Left renal pelvis (tissue), 4 donors: ENCODE data around the gene ITPR1. TPM values are rescaled to one million over a fixed set of nuclear protein-coding genes. Genes with fewer than 3 reads are reported as not detected.

Source experiments
- DNase-seq, 4 donors: peaks; one replicate each; pipeline ENCODE4 v3.0.0-alpha.2; 2013; ENCODE audit warnings: low read depth in 4 of 4, low spot score in 3 of 4
- polyA plus RNA-seq, 4 donors: library from polyadenylated mRNA; unstranded; fragments of 120-200 nt; gene quantifications; one replicate each; pipeline ENCODE4 v1.2.1, GENCODE V29; 2013; ENCODE audit not compliant: insufficient read length in 4 of 4

The ITPR1 gene
- polyA plus RNA-seq, 4 donors = 39.5 to 60.0 (median 57.1) TPM

GRCh38 chr3:4707324-4707723 lies 214.2 kb downstream of the ITPR1 start:
- DNase-seq = no peak

GRCh38 chr3:4708230-4708629 lies 215.1 kb downstream of the ITPR1 start:
- no peak for DNase-seq

DNA sequence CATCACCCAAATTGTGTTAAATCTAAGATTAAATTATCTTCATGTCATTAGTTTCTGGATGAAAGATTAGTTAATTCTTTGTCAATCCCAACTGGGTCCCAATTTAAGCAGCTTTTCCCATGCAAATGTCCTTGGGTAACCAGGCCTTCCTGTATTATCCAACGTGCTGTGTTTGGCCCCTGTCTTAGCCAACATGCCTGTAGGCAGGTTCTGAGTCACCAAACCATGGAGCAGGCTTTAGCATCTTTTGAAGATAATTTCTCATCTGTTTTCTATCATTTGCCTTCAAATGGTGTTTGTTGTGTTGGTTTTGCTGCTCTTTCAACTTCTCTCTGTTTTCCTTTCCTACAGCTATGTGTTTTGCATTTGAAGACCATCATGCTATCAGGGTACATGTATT lies 216.2 kb downstream of the ITPR1 start:
- DNase-seq = no peak

DNA sequence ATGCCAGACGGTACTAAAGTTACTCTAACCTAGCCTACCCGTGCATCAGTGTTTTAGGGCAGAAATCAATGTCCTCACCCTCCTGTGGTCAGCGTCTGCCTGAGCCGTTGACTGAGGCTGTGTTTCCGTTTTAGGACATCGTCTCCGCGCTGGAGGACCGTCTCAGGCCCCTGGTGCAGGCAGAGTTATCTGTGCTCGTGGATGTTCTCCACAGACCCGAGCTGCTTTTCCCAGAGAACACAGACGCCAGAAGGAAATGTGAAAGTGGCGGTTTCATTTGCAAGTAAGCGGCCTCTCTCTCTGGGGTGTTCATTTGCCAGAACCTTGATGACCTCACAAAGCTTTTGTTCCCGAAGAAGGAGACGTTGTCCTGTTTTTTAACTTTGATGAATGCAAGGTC lies 217.0 kb downstream of the ITPR1 start:
- no peak for DNase-seq

GRCh38 chr3:4711680-4711992 lies 218.5 kb downstream of the ITPR1 start:
- DNase-seq = no peak

GRCh38 chr3:4712109-4712508 lies 219.0 kb downstream of the ITPR1 start:
- DNase-seq = no peak

DNA sequence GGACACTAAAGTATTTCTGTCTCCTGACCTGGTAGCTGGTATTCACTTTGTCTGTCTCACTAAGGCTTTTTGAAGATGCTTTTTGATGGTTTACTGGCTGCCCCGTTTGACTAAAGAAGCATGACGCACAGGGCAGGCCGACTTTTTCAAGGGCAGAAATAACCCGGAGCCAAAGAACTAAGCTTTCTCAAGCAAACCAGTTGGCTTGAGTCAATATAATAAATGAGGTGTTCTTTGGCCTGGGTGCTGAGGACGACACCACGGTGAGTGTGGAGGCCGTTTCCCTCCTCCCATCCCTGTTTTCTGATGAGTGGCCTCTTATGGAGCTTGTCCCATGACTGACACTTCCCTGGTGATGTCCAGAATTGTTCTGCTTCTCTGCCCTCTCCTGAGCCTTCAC lies 220.9 kb downstream of the ITPR1 start:
- DNase-seq = no peak

DNA sequence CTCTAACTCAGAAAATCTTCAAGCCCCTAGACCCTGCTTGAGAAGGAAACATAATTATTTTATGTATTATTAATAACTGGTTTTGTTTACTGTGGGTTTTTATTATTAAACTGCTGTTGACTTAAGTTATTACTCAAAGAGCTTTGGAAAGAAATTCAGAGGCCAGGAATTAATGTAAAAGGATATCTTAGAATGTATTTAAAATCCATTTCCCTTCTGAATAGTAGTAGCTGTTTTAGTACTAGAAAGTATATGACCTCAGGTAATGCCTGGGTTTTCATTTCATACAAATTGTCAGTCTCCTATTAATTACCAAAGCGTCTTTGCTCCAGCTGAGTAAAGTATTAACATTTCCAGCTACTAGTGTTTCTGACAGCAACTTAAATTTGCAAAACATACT lies 223.1 kb downstream of the ITPR1 start:
- DNase-seq = no peak

- DNase-seq = no peak
These were observed 223.7 kb downstream of the ITPR1 start for GRCh38 chr3:4716706-4717362.

DNA sequence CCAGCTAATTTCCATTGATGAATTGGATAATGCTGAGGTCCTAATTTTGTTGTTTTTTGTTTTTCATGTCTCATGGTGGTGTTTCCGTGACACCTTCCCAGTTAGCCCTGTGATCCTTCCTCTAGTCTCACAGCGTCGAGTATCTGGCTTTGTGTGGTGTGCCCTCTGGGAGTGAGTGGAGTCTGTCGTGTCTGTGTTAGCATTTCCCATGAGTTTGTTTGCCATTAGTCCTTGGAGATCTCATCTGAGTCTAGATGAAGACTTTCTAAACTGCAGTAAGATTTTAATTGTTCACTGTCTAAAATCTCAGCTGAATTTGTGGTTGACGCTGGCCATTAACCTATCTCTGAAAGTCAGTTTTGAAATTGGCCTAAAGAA lies 224.2 kb downstream of the ITPR1 start:
- DNase-seq = no peak

- no peak for DNase-seq
These were observed 225.1 kb downstream of the ITPR1 start for GRCh38 chr3:4718179-4718736.

DNA sequence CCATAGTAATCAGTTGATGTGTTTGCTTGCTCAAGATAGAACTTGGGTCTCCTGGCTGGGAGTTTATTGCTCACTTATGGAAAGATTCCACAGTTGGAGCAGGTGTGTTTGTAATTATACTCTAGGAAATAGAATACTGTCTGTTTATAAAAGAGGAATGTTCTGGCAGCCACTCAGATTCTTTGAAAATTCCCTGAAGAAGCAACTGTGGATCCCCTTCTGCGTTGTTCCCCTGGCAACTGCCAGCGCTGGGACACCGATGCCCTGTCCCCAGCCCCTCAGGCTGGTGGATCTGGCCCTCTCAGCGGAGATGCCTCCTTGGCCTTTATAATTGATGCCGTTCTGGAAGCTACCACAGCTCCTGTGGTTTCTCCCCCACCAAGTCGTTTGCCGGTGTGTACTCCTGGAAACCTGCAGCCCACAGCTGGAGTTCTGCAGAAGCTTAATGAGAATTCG lies 225.9 kb downstream of the ITPR1 start:
- no peak for DNase-seq

DNA sequence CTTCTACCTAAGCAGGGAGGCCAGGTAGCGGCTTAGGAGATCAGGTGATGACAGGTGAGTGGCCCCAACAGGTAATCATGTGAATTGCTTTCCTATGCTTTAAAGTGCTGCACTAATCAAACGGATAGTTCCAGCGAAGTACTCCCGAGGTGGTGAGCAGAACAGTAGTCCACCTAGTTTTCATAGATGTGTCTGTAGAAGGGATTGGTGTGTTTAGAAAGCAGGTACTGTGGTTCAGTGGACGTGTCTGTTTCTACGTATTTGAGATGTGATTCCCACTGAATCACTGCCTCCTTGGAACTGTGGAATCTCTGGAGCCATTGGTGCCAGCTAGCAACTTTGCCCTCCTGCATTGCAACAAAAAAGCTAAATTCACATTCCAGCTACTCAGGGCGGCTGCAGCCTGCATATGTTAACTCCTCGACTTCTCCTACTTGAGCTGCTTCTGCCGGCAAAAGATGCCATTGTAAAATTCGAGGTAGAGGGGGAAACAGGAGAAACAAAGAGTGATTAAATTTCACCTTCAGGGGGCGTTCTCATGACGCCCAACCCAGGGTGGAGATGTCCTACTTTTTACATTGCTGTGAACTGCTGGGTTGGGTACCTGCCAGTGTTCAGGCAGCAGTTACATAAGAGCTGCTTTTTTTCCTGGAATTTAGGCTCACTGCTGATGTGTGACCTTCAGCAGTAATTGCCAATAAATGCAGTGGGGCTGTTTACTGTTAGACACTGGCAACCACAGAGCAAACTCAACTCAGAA lies 227.3 kb downstream of the ITPR1 start:
- no peak for DNase-seq

GRCh38 chr3:4721511-4721911 lies 228.4 kb downstream of the ITPR1 start:
- DNase-seq = no peak

DNA sequence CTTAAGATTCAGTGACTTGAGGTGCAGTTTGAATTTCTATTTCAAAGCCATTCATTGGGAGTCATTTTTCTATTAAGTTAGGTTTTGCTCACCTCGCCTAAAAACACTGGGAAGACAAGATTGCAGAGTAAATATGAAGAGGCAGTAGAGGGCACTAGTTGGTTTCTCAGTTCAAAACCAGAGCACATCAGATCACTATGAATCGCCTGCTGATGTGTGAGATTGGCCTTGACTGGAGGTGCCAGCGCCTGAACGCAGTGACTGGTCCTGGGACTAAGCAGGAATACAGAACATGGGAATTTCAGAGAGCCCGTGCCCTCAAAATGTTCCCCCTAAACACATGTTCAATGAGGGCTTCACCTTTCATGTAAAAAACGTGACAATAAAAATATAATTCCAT lies 229.0 kb downstream of the ITPR1 start:
- DNase-seq = no peak

GRCh38 chr3:4724051-4724629 lies 231.0 kb downstream of the ITPR1 start:
- DNase-seq = no peak

DNA sequence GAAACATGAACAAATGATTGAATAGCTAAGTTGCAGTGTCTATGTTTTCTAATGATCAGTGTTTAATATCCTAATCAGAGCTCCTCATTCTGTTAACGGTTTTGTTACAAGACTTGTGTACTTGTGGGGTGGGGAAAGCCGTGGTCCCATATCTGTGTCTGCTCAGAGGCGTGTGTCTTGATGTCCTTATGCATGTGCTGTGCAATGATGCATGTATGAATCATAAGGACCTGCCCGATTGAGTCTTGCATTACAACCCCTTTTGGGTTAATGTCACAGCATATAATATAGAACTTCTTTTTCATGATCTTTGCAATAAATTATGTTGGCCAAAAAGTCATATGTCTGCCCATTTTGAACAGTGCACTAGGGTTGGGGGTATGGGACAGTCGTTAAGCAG lies 233.4 kb downstream of the ITPR1 start:
- no peak for DNase-seq

DNA sequence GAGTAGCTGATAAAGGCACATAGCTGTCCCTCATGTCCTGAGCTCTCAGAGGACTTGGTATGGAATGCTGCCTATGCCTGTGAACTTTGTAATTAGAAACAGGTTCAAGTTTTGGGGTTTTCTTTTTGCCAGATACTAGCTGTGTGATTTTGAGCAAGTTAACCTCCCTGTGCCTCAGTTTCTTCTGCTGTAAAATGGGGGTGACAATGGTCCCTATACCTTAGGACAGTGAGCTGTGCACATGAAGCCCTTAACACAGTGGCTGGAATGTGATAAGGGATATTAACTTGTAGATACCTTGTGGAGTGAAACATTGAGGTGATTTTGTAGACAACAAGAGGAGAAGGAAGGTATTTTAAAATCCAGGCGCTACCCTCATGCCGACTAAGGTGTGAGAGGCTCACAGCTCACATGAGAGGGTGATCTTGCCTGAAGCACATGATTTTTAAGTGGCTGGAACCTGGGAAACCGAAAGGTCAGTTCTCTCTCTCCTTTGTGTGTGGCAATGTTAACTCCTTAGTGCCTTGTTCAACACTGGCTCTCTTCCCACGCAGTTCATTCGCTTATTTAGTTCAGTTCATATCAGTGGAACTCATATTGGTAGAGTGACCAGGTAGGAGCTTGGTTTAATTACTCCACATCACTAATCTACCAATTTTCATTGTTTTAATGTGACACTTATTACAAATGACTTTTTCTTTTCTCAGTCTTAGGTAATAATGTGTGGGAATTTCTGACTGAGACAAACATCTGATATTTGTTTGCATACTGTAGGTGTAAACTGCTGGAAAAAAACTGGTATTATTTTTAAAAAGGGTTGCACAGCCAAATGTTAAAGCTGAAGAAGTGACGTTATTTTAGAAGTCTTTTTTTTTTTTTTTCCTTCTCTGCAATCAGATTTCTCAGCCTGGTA lies 236.2 kb downstream of the ITPR1 start:
- no peak for DNase-seq

DNA sequence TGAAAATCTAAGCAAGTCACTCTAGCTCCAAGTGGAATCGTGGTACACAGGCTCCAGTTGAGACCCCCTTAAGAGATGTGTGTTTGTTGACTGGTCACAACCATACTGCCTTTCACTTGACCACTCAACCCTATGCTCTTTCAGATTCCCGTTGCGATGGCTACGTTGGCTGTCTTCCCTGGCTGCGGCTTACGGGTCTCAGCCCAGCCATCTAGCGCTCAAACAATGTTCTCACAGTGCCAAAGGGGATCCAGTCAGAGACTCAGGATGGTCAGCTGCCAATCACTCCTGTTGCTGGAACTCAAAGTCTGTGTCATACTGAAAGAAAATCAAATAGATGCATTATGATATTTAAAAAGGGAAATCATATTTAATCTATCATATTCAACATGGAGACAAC lies 237.6 kb downstream of the ITPR1 start:
- DNase-seq = no peak

GRCh38 chr3:4731543-4732111 lies 238.5 kb downstream of the ITPR1 start:
- no peak for DNase-seq

DNA sequence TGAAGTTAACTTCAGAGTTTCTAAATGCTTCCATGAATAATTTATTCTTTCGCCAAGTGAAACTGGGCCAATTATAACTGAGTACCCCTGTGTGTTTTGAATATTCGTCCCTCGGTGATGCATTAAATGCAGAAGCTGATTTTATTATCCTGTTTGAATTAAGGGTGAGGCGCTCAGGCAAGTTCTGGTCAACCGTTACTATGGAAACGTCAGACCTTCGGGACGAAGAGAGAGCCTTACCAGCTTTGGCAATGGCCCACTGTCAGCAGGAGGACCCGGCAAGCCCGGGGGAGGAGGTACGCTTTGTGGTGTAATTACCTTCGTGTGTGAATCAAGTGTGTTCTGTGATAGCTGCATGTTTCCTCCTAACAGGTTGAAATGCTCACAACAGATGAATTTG lies 239.8 kb downstream of the ITPR1 start:
- DNase-seq = no peak
